Esophagus muscularis mucosa (tissue), 4 donors: ENCODE measurements around the gene GPC6.

Experiments
- EP300 ChIP-seq: sonication (generic); formaldehyde crosslinking; IDR thresholded peaks from one replicate; pipeline ENCODE4 v1.6.1; 2017; ENCODE audit warnings: antibody characterized with exemption
- POLR2A ChIP-seq: fragments of 450-650 bp; IDR thresholded peaks from one replicate; pipeline ENCODE4 v1.6.1; 2017; ENCODE audit warnings: antibody characterized with exemption, moderate library complexity, mild to moderate bottlenecking, low read depth
- POLR2AphosphoS5 ChIP-seq, 2 donors: sonication (generic); formaldehyde crosslinking; IDR thresholded peaks; one replicate each; pipeline ENCODE4 v1.6.1; 2017; ENCODE audit warnings: antibody characterized with exemption in 2 of 2
- TF ChIP-seq, protein P1 (sequence below), 3 experiments: fragments of 200-600 bp in 2 of 3; fragments of 450-650 bp in 1 of 3; sonication (generic) in 2 of 3; IDR thresholded peaks; one replicate each; pipeline ENCODE4 v1.5.1; 2017 to 2019; ENCODE audit warnings: antibody characterized with exemption in 3 of 3, mild to moderate bottlenecking in 2 of 3, moderate library complexity in 1 of 3

DNA sequence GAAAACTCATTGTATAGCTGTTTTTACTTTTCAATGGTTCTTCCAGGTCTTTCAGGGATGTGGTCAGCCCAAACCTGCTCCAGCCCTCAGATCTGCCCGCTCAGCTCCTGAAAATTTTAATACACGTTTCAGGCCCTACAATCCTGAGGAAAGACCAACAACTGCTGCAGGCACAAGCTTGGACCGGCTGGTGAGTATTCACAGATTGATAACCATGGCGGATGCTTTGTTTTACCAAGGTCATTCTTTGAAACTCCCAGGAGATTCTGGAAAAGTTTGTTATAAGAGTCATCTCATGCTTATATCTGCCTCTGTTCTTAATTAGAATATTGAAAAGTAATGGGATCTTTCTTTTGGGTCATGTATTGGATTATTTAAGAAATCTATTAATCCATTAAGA lies 1079.3 kb downstream of the GPC6 start:
- TF ChIP-seq, protein P1, sequence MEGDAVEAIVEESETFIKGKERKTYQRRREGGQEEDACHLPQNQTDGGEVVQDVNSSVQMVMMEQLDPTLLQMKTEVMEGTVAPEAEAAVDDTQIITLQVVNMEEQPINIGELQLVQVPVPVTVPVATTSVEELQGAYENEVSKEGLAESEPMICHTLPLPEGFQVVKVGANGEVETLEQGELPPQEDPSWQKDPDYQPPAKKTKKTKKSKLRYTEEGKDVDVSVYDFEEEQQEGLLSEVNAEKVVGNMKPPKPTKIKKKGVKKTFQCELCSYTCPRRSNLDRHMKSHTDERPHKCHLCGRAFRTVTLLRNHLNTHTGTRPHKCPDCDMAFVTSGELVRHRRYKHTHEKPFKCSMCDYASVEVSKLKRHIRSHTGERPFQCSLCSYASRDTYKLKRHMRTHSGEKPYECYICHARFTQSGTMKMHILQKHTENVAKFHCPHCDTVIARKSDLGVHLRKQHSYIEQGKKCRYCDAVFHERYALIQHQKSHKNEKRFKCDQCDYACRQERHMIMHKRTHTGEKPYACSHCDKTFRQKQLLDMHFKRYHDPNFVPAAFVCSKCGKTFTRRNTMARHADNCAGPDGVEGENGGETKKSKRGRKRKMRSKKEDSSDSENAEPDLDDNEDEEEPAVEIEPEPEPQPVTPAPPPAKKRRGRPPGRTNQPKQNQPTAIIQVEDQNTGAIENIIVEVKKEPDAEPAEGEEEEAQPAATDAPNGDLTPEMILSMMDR (IDR thresholded peaks at IDR 0.05) = no peak
- TF ChIP-seq POLR2A (no peak), POLR2AphosphoS5 (IDR thresholded peaks at IDR 0.05) (no peak), EP300 (no peak)
